K562 (cell line): Measurements from ENCODE around the gene TCIRG1. TPM values are rescaled to one million over a fixed set of nuclear protein-coding genes. Genes with fewer than 3 reads are reported as not detected.
A peak's percentile ranks its signal among the peaks of the same experiment; 100 is the strongest.

ENCODE experiments used
- AFF1 ChIP-seq, 2 experiments: fragments of 450-650 bp; IDR thresholded peaks; 2 replicates each; pipeline ENCODE4 v1.6.1; 2018; ENCODE audit warnings: mild to moderate bottlenecking in 2 of 2, low read depth in 1 of 2; ENCODE audit not compliant: partially characterized antibody in 2 of 2
- CBX2 ChIP-seq: fragments of 200-600 bp; sonication (generic); IDR thresholded peaks from one replicate; pipeline ENCODE4 v1.6.1; 2012; ENCODE audit warnings: mild to moderate bottlenecking, low read length, inconsistent platforms; ENCODE audit not compliant: insufficient read depth, poor library complexity, severe bottlenecking
- ETV1 ChIP-seq: fragments of 450-650 bp; conservative IDR thresholded peaks from 2 replicates; pipeline ENCODE4 v1.6.1; 2016; ENCODE audit warnings: missing genetic modification characterization, control low read depth, low read depth, missing compliant biosample characterization
- HDAC3 ChIP-seq: fragments of 450-650 bp; IDR thresholded peaks from 2 replicates; pipeline ENCODE4 v1.6.1; 2018; ENCODE audit warnings: borderline replicate concordance, mild to moderate bottlenecking, moderate library complexity; ENCODE audit not compliant: partially characterized antibody
- HEY1 ChIP-seq: fragments of 250-450 bp; sonication (Bioruptor Pico); IDR thresholded peaks from 2 replicates; pipeline ENCODE4 v1.5.0; 2020; ENCODE audit warnings: mild to moderate bottlenecking, moderate library complexity, borderline replicate concordance
- HMGN3 ChIP-seq: IDR thresholded peaks from 2 replicates; pipeline ENCODE4 v1.6.1; 2011; ENCODE audit warnings: borderline replicate concordance, low read depth, mild to moderate bottlenecking, mixed read lengths, low read length; ENCODE audit not compliant: insufficient read length; ENCODE audit errors: extremely low read depth
- KDM1A ChIP-seq, 2 experiments: fragments of 450-650 bp; IDR thresholded peaks; 2 replicates each; pipeline ENCODE4 v1.6.1; 2016; ENCODE audit warnings: mild to moderate bottlenecking in 2 of 2
- LEF1 ChIP-seq: fragments of 450-650 bp; IDR thresholded peaks from 2 replicates; pipeline ENCODE4 v1.6.1; 2016; ENCODE audit warnings: mild to moderate bottlenecking
- MLLT1 ChIP-seq, 2 experiments: fragments of 450-650 bp; IDR thresholded peaks; 2 replicates each; pipeline ENCODE4 v1.6.1; 2016
- NFE2 ChIP-seq: IDR thresholded peaks from 2 replicates; pipeline ENCODE4 v1.6.1; 2014; ENCODE audit warnings: antibody characterized with exemption, low read depth
- NFIX ChIP-seq: fragments of 250-450 bp; sonication (Bioruptor Pico); IDR thresholded peaks from 2 replicates; pipeline ENCODE4 v1.4.0; 2020; ENCODE audit warnings: low read depth, mild to moderate bottlenecking, moderate library complexity
- PYGO2 ChIP-seq: fragments of 450-650 bp; IDR thresholded peaks from 2 replicates; pipeline ENCODE4 v1.6.1; 2016; ENCODE audit warnings: mild to moderate bottlenecking, missing genetic modification characterization, moderate library complexity, missing compliant biosample characterization
- RUNX1 ChIP-seq: sonication (generic); IDR thresholded peaks from 2 replicates; pipeline ENCODE4 v1.6.1; 2016; ENCODE audit warnings: antibody characterized with exemption, low read depth
- SNAPC5 ChIP-seq: fragments of 250-450 bp; sonication (Bioruptor Pico); IDR thresholded peaks from 2 replicates; pipeline ENCODE4 v1.8.0; 2021; ENCODE audit warnings: moderate library complexity, mild to moderate bottlenecking, inconsistent platforms
- THRAP3 ChIP-seq: fragments of 450-650 bp; IDR thresholded peaks from 2 replicates; pipeline ENCODE4 v1.6.1; 2016; ENCODE audit warnings: mild to moderate bottlenecking, inconsistent platforms, borderline replicate concordance
- USF1 ChIP-seq: sonication (generic); formaldehyde crosslinking; IDR thresholded peaks from 2 replicates; pipeline ENCODE4 v1.9.0; 2022; ENCODE audit warnings: mild to moderate bottlenecking, missing genetic modification reagents
- ZBTB26 ChIP-seq: fragments of 450-650 bp; formaldehyde crosslinking; IDR thresholded peaks from 2 replicates; pipeline ENCODE4 v1.4.0; 2022; ENCODE audit warnings: missing genetic modification characterization
- ZFP1 ChIP-seq: fragments of 450-650 bp; formaldehyde crosslinking; IDR thresholded peaks from 2 replicates; pipeline ENCODE4 v1.4.0; 2020; ENCODE audit warnings: mild to moderate bottlenecking, mixed read lengths
- ZNF24 ChIP-seq: fragments of 450-650 bp; IDR thresholded peaks from 2 replicates; pipeline ENCODE4 v1.6.1; 2016
- polyA plus RNA-seq, 8 experiments: library from polyadenylated mRNA; depleted of rRNA in 4 of 8; stranded (reverse) in 5 of 8; unstranded in 3 of 8; fragments of >200 nt; fragmentation: Nextera tagmentation in 2 of 8; fragmentation: Illumina TruSeq in 1 of 8; extraction: Ambion mirVana in 2 of 8; extraction: Trizol in 1 of 8; gene quantifications; 2 replicates each; pipeline versions ENCODE4 v1.2.1 to v1.2.3, GENCODE V29; 2011 to 2014; ENCODE audit warnings: inconsistent platforms in 1 of 8, missing spikeins in 1 of 8
- total RNA-seq, 7 experiments: library from RNA; depleted of rRNA in 6 of 7; stranded (reverse); fragments of >200 nt in 6 of 7; fragmentation: Illumina TruSeq in 2 of 7; extraction: Trizol in 2 of 7; gene quantifications; 2 replicates each; pipeline versions ENCODE4 v1.2.1 to v1.2.3, GENCODE V29; 2011 to 2021; ENCODE audit warnings: low replicate concordance in 1 of 7

TCIRG1 gene
- total and polyA plus RNA-seq, 9 of the 15 experiments (the other 6 are each of a cell fraction or from before 2014, with no cell fraction given) = 0.49 to 143 (median 24.4) TPM

GRCh38 chr11:68030318-68031143 is 8.3 kb upstream of the TCIRG1 start, which contains the start of gene NDUFS8 (continued):
- TF ChIP-seq SNAPC5 (CRISPR knock-in tag) (no peak), ETV1 (no peak), LEF1 (no peak), HDAC3 (no peak), MLLT1 (IDR thresholded peaks at IDR 0.05) (no peak), NFIX (CRISPR knock-in tag) (no peak), THRAP3 (no peak), PYGO2 (no peak), KDM1A (IDR thresholded peaks at IDR 0.05) (no peak), CBX2 (no peak), HEY1 (CRISPR knock-in tag) (no peak), HMGN3 (peak; percentile 23), NFE2 (no peak), ZFP1 (no peak), ZBTB26 (CRISPR knock-in tag) (no peak), AFF1 (IDR thresholded peaks at IDR 0.05; ENCODE audit: low read depth in 1 of 2, partially characterized antibody in 2 of 2) (no peak), USF1 (CRISPR knock-in tag) (no peak), RUNX1 (no peak), ZNF24 (no peak)
